ENCODE results near the gene CTBP2. TPM values are rescaled to one million over a fixed set of nuclear protein-coding genes. Genes with fewer than 3 reads are reported as not detected.
A peak's percentile ranks its signal among the peaks of the same experiment; 100 is the strongest.

Gene CTBP2
- total RNA-seq, 1 experiment from 2014 or later = 125 TPM

- POLR2A ChIA-PET = interaction anchor here (0.6 to 0.7 kb wide), 2 partner anchors 31 to 72 kb away, joined by 4 read pairs; no protein-coding TSS in a partner anchor
- Histone ChIP-seq H3K4me3 (ENCODE audit: low read depth in 2 of 2, low read length in 2 of 2) (peak overlapping the region; percentile 15 to 30; a peak in 3 of 4 replicates), H3K27me3 (ENCODE audit: control insufficient read depth, insufficient read depth, low read length) (no peaks in the 10 kb centered on the region), H3K27ac (ENCODE audit: low read length) (peak overlapping the region; percentile 97), H3K36me3 (ENCODE audit: control insufficient read depth, insufficient read depth, low read length) (peaks cover 7% of the 10 kb centered on the region), H3K4me1 (ENCODE audit: control insufficient read depth, insufficient read depth, low read length) (peaks cover 66% of the 10 kb centered on the region), H3K9me3 (ENCODE audit: control insufficient read depth, insufficient read depth, low read depth, low read length) (no peaks in the 10 kb centered on the region)
- CTCF ChIA-PET = no interaction called here
- BruUV-seq (replicated peaks) = no TSS peak
- in situ Hi-C loops (cut with HindIII; ENCODE audit: low pct_unique_long_range_greater_than_20kb, low sequenced_read_pairs) (no loop called here), intact Hi-C loops (cut with micrococcal nuclease; ENCODE audit: unreplicated experiment) (loop anchor here (10.0 kb wide), 1 partner anchor 70 kb away; no protein-coding TSS in a partner anchor)
- DNase-seq (ENCODE audit: low read depth, low spot score) (no peak), ATAC-seq (no peak)
- no peak for TF ChIP-seq CTCF (IDR thresholded peaks at IDR 0.05)
Measured at GRCh38 chr10:125155101-125155500, 5.3 kb downstream of the CTBP2 start.

GRCh38 chr10:125154529-125154928, 5.8 kb downstream of the CTBP2 start:
- Histone ChIP-seq H3K27me3 (ENCODE audit: control insufficient read depth, insufficient read depth, low read length) (no peaks in the 10 kb centered on the region), H3K4me3 (ENCODE audit: low read depth in 2 of 2, low read length in 2 of 2) (peak overlapping the region; percentile 15 to 30; a peak in 3 of 4 replicates), H3K9me3 (ENCODE audit: control insufficient read depth, insufficient read depth, low read depth, low read length) (no peaks in the 10 kb centered on the region), H3K27ac (ENCODE audit: low read length) (peak overlapping the region; percentile 97), H3K36me3 (ENCODE audit: control insufficient read depth, insufficient read depth, low read length) (peaks cover 7% of the 10 kb centered on the region), H3K4me1 (ENCODE audit: control insufficient read depth, insufficient read depth, low read length) (peaks cover 71% of the 10 kb centered on the region)
- in situ Hi-C loops (cut with HindIII; ENCODE audit: low pct_unique_long_range_greater_than_20kb, low sequenced_read_pairs) = no loop called here
- BruUV-seq (replicated peaks) = no TSS peak
- CTCF ChIA-PET = no interaction called here
- POLR2A ChIA-PET = no interaction called here
- no peak for ATAC-seq
- intact Hi-C loops (cut with micrococcal nuclease; ENCODE audit: unreplicated experiment) = loop anchor here (10.0 kb wide), 1 partner anchor 70 kb away; no protein-coding TSS in a partner anchor
- no peak for DNase-seq (ENCODE audit: low read depth, low spot score)
- TF ChIP-seq TCF7L2 (IDR thresholded peaks at IDR 0.05; ENCODE audit: low read depth, low read length) = no peak
- TF ChIP-seq SIN3A (IDR thresholded peaks at IDR 0.05; ENCODE audit: borderline replicate concordance, insufficient read depth, low read depth, low read length) = no peak
- no peak for TF ChIP-seq POLR2AphosphoS5 (IDR thresholded peaks at IDR 0.05; ENCODE audit: low read depth, low read length)
- no peak for TF ChIP-seq REST (IDR thresholded peaks at IDR 0.05; ENCODE audit: insufficient read depth in 1 of 2, low read depth in 2 of 2, low read length in 1 of 2)
- no peak for TF ChIP-seq CTCF (IDR thresholded peaks at IDR 0.05)

All from Panc1 (cell line).